Stimulated activated naive CD8-positive, alpha-beta T cell treated with anti-CD3 and anti-CD28 coated beads, Interleukin-15, amount 100 ng/mL, for 72 hours (primary cell): ENCODE results near the gene ADAMTS7.
"Not testable (repeated sequence)": the region's sequence is repeated elsewhere in the genome, so short reads cannot be mapped to it uniquely, and the experiment has no call there.

ENCODE experiments used
- ATAC-seq: fragments of 150-1000 bp; cut with Tn5 transposase; 2 replicates; pipeline ENCODE4 v1.10.0; 2021; ENCODE audit warnings: mild to moderate bottlenecking, moderate library complexity
- DNase-seq, 2 donors: peaks; one replicate each; pipeline ENCODE4 v3.0.0; 2021 to 2022
- H3K27ac Mint-ChIP-seq, 2 donors: one replicate each; pipeline ENCODE4 v1.8.0; 2022; ENCODE audit warnings: mild to moderate bottlenecking in 2 of 2, mixed read lengths in 2 of 2, moderate library complexity in 2 of 2
- H3K27me3 Mint-ChIP-seq: one replicate; pipeline ENCODE4 v1.8.0; 2022; ENCODE audit warnings: mixed read lengths
- H3K4me1 Mint-ChIP-seq: one replicate; pipeline ENCODE4 v1.8.0; 2022; ENCODE audit warnings: mild to moderate bottlenecking, mixed read lengths
- H3K4me3 Mint-ChIP-seq, 2 donors: one replicate each; pipeline ENCODE4 v1.8.0; 2022; ENCODE audit warnings: mild to moderate bottlenecking in 2 of 2, mixed read lengths in 2 of 2, moderate library complexity in 1 of 2
- H3K9me3 Mint-ChIP-seq, 2 donors: one replicate each; pipeline ENCODE4 v1.8.0; 2022; ENCODE audit warnings: mixed read lengths in 2 of 2

Gene ADAMTS7

GRCh38 chr15:78767331-78767951, 43.8 kb downstream of the ADAMTS7 start:
- no peak for ATAC-seq
- H3K27ac Mint-ChIP-seq, result no peak overlapping the region
- DNase-seq, result no peak
- no peak overlapping the region for H3K4me3 Mint-ChIP-seq
- peaks cover 6% of the 10 kb centered on the region for H3K4me1 Mint-ChIP-seq
- H3K27me3 Mint-ChIP-seq, result no peaks in the 10 kb centered on the region
- no peaks in the 10 kb centered on the region for H3K9me3 Mint-ChIP-seq

GRCh38 chr15:78766641-78767071, 44.6 kb downstream of the ADAMTS7 start:
- Mint-ChIP-seq H3K4me1 (peaks cover 14% of the 10 kb centered on the region), H3K27ac (peak overlapping the region in 1 of 2 donors; percentile 67)
- not testable (repeated sequence) for H3K4me3 Mint-ChIP-seq, H3K9me3 Mint-ChIP-seq, ATAC-seq, H3K27me3 Mint-ChIP-seq, DNase-seq

DNA sequence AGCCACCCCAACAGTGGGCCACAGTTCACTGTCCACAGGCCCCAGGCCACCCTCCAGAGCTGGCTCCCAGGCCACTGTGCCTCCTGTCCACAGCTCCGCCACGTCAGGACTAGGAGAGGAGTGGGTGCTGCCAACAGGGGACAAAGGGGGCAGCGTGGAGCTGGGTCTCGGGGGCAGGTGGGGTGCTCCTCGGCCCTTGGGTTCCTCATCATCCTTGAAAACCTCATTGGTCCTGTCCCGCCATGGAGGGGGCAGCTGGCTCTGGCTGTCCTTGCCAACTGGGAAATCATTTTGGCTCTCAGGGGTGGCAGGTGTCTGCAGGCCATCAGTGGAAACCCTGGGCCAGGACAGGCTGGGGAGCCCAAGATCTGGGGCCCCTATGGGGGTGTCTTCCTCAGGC, 45.2 kb downstream of the ADAMTS7 start:
- H3K9me3 Mint-ChIP-seq, result no peaks in the 10 kb centered on the region
- peak in 1 of 2 donors; percentile 6 for DNase-seq
- no peak overlapping the region for H3K27ac Mint-ChIP-seq
- no peak for ATAC-seq
- H3K27me3 Mint-ChIP-seq, result no peaks in the 10 kb centered on the region
- peaks cover 20% of the 10 kb centered on the region for H3K4me1 Mint-ChIP-seq
- no peak overlapping the region for H3K4me3 Mint-ChIP-seq

- H3K4me1 Mint-ChIP-seq, result peaks cover 28% of the 10 kb centered on the region
- H3K27me3 Mint-ChIP-seq, H3K9me3 Mint-ChIP-seq, H3K27ac Mint-ChIP-seq, ATAC-seq, H3K4me3 Mint-ChIP-seq: not testable (repeated sequence)
- peak in 1 of 2 donors; percentile 5 for DNase-seq
Measured at GRCh38 chr15:78765154-78765860, 46.0 kb downstream of the ADAMTS7 start.

DNA sequence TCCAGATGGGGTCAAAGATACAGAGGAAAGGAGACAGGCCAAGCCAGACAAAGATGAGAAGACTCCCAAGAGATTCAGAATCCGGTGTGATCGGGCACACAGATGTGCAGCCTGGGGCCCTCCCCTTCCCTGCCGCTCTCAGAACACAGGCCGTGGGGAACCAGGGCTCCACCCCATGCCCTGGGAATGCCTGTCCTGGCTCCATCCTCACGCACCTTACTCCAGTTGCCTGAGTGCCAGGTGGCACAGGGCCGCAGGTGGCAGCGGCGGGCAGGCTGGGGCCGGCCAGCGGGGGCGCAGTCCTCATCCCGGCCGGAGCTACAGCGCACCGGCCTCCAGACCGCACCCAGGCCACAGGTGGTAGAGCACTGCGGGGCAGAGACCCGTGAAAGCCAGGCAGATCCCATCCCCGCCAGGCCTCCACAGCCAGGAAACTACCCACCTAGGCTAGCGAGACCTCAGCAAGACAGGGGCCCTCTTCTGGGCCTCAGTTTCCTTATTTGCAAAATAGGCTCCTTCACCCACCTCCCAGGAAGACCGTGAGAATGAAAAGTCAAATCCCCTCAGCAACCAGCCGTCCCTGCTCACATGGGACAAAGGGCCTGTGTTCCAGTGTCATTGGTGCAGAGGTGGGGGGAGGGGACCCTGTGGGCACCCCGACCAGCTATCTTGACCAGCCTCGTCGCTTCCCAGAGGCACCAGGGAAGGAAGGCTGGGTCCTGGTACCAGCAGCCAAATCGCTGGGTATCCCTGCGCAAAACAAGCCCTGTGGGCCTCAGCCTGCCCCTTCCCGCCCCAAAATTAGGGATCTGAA, 46.7 kb downstream of the ADAMTS7 start:
- H3K9me3 Mint-ChIP-seq, H3K27me3 Mint-ChIP-seq, H3K4me3 Mint-ChIP-seq, ATAC-seq: not testable (repeated sequence)
- H3K27ac Mint-ChIP-seq, result peak overlapping the region; percentile 78 to 79
- DNase-seq, result peak in 1 of 2 donors; percentile 4
- peaks cover 31% of the 10 kb centered on the region for H3K4me1 Mint-ChIP-seq

GRCh38 chr15:78763796-78764241, 47.4 kb downstream of the ADAMTS7 start:
- Mint-ChIP-seq H3K4me3 (no peak overlapping the region), H3K9me3 (no peaks in the 10 kb centered on the region), H3K27ac (peak overlapping the region; percentile 78 to 79), H3K4me1 (peaks cover 34% of the 10 kb centered on the region), H3K27me3 (no peaks in the 10 kb centered on the region)
- ATAC-seq, result no peak
- DNase-seq, result peak in 1 of 2 donors; percentile 8

DNA sequence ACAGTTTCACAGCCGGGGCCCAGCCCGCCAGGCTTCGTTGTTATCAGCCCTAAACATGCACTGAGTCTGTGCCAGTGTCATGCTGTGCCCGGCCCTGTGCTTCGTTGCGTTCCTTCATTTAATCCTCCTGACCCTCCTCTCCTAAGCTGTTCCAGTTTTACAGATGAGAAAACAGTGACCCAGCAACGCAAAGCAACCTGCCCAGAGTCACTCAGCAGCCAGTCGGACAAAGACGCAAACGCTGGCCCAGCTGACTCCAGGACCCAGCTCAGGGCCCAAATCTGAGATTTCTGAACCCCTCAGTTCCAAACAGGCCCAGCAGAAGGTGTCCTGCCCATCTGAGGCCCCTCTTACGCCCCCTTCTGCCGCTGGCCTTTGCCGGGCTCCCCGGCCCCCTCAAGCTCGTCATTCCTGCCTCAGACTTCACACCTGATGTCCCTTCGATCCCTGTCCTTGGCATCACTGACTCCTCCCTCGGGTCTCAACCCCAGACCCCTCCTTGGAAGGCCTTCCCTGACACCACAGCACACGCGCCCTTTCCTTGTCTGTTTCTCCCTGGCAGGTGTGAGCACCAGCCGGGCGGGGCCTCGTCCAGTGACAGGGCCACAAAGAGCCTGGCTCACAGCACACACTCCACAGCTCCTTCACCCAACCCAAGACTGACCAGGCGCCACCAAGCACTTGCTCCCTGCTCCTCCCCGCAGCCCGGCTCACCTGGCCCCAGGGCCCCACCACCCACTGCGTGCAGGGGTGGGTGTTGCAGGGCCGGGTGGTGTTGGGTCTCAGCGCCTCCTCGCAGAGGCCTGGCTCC, 48.1 kb downstream of the ADAMTS7 start:
- DNase-seq, result peak in 1 of 2 donors; percentile 8
- H3K4me3 Mint-ChIP-seq, result peak overlapping the region in 1 of 2 donors; percentile 38
- peak overlapping the region in 1 of 2 donors; percentile 52 for H3K27ac Mint-ChIP-seq
- no peaks in the 10 kb centered on the region for H3K9me3 Mint-ChIP-seq
- ATAC-seq, result no peak
- H3K4me1 Mint-ChIP-seq, result peaks cover 41% of the 10 kb centered on the region
- no peaks in the 10 kb centered on the region for H3K27me3 Mint-ChIP-seq

- peak in 1 of 2 donors; percentile 14 for DNase-seq
- Mint-ChIP-seq H3K4me1 (peaks cover 46% of the 10 kb centered on the region), H3K27ac (peak overlapping the region; percentile 95 to 98)
- not testable (repeated sequence) for H3K4me3 Mint-ChIP-seq, ATAC-seq, H3K27me3 Mint-ChIP-seq, H3K9me3 Mint-ChIP-seq
Measured at GRCh38 chr15:78762386-78762961, 48.8 kb downstream of the ADAMTS7 start.

DNA sequence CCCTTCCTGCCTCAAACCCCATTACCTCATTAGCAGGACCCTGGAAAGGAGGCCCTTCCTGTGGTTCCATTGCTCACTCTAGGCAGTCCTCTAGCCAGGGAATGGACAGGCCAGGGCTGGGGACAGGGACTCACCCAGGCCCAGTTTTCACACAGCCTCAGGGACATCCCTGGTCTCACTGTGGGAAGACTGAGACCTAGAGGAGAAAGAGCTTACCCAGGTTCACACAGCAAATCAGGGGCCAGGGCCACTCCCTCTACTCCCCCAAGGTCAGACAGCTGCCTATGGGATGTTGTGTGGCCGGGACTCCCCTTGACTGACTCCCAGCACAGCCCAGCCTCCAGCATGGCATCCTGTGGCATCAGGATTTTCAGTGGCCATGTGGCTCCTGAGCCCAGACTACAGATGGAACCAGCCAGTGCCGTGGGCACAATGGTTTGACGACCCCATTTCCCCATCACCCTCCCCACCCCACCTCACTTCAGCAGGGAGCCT, 49.3 kb downstream of the ADAMTS7 start:
- Mint-ChIP-seq H3K4me1 (peaks cover 51% of the 10 kb centered on the region), H3K27ac (peak overlapping the region; percentile 95 to 98), H3K9me3 (no peaks in the 10 kb centered on the region), H3K27me3 (no peaks in the 10 kb centered on the region), H3K4me3 (peak overlapping the region; percentile 66 to 70)
- no peak for DNase-seq
- ATAC-seq, result peak; percentile 2

- H3K27me3 Mint-ChIP-seq, H3K9me3 Mint-ChIP-seq: not testable (repeated sequence)
- H3K27ac Mint-ChIP-seq, result peak overlapping the region; percentile 95 to 98
- peaks cover 56% of the 10 kb centered on the region for H3K4me1 Mint-ChIP-seq
- ATAC-seq (peak; percentile 88), DNase-seq (peak; percentile 68 to 84)
- H3K4me3 Mint-ChIP-seq, result peak overlapping the region; percentile 66 to 70
Measured at GRCh38 chr15:78761475-78761874, 49.8 kb downstream of the ADAMTS7 start.

- H3K27ac Mint-ChIP-seq, result peak overlapping the region; percentile 95 to 98
- H3K27me3 Mint-ChIP-seq, result no peaks in the 10 kb centered on the region
- H3K9me3 Mint-ChIP-seq, result no peaks in the 10 kb centered on the region
Measured at GRCh38 chr15:78761020-78761419, 50.2 kb downstream of the ADAMTS7 start.

DNA sequence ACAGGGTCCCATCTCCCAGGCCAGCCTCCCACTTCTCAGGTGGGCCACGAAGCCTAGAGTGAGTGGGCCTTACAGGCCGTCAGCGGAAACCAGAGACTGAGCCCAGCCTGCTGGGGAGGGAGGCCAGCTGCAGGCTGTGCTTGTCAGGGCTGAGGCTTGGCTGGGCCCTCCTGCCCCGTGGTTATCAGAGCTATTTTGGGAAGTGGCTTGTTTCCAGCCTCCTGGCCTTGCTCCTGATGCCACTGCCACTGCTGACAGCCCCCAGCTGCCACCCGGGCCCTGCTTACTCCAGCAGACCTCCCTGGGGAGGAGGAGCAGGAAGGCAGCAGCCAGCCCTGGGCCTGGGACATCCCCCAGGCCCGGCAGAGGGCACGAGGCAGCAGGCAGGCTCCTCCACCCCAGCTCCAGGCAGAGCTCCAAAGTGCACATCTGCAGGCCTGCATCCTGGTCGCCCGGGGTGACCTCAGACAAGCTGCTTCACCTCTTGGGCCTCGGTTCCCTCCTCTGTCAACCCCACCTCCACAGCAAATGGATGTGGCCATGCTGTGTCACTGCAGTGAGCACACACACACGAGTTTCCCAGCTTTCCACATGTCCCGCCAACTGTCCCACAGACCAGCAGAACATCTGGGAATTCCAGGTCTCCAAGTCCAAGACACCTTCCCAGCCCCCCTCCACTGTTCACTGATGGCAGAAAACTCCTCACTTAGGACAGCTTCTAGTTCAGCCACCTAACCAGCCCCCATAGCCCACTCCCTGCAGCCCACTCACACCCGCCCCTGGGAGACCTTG, 51.0 kb downstream of the ADAMTS7 start:
- not testable (repeated sequence) for ATAC-seq, H3K27me3 Mint-ChIP-seq, H3K9me3 Mint-ChIP-seq
- H3K27ac Mint-ChIP-seq, result peak overlapping the region; percentile 74 to 98
- peaks cover 62% of the 10 kb centered on the region for H3K4me1 Mint-ChIP-seq
- peak in 1 of 2 donors; percentile 6 for DNase-seq
- peak overlapping the region in 1 of 2 donors; percentile 70 for H3K4me3 Mint-ChIP-seq

More at GRCh38 chr15:78761020-78761419, 50.2 kb downstream of the ADAMTS7 start:
- peak overlapping the region; percentile 66 to 70 for H3K4me3 Mint-ChIP-seq
- H3K4me1 Mint-ChIP-seq, result peaks cover 60% of the 10 kb centered on the region
- DNase-seq (no peak), ATAC-seq (no peak)

GRCh38 chr15:78759361-78759998, 51.8 kb downstream of the ADAMTS7 start:
- Mint-ChIP-seq H3K4me1 (peaks cover 62% of the 10 kb centered on the region), H3K27ac (peak overlapping the region in 1 of 2 donors; percentile 90)
- not testable (repeated sequence) for H3K27me3 Mint-ChIP-seq, DNase-seq, H3K4me3 Mint-ChIP-seq, ATAC-seq, H3K9me3 Mint-ChIP-seq
